DOHH2 (cell line): ENCODE measurements around the gene FOLR2.

Source experiments
- EZH2phosphoT487 ChIP-seq: fragments of 200-600 bp; sonication (generic); IDR thresholded peaks from 2 replicates; pipeline ENCODE4 v1.6.1; 2017; ENCODE audit warnings: borderline replicate concordance, mild to moderate bottlenecking, antibody characterized with exemption, low read length, moderate library complexity, mixed read lengths
- TF ChIP-seq, protein P1 (sequence below): fragments of 200-600 bp; sonication (generic); IDR thresholded peaks from one replicate; pipeline ENCODE4 v1.5.1; 2014; ENCODE audit warnings: antibody characterized with exemption, mild to moderate bottlenecking, low read depth, low read length; ENCODE audit not compliant: poor library complexity, severe bottlenecking

DNA sequence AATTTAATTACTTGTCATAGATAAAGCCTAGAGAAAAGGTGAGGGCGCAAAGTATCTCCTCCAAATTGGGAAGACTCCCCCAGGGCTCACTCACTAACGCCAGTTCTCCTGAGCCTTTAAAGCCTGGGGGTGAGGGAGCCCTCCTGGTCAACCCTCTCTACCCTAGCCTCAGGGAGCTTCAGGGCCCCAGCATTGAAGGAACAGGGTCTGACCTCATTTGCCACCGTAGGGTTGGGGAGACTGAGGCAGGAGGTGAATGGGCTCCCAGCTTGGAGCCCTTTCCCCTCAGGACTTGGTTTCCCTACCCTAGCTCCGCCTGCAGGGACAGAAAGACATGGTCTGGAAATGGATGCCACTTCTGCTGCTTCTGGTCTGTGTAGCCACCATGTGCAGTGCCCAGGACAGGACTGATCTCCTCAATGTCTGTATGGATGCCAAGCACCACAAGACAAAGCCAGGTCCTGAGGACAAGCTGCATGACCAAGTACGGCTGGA, 1.7 kb downstream of the FOLR2 start:
- TF ChIP-seq, protein P1, sequence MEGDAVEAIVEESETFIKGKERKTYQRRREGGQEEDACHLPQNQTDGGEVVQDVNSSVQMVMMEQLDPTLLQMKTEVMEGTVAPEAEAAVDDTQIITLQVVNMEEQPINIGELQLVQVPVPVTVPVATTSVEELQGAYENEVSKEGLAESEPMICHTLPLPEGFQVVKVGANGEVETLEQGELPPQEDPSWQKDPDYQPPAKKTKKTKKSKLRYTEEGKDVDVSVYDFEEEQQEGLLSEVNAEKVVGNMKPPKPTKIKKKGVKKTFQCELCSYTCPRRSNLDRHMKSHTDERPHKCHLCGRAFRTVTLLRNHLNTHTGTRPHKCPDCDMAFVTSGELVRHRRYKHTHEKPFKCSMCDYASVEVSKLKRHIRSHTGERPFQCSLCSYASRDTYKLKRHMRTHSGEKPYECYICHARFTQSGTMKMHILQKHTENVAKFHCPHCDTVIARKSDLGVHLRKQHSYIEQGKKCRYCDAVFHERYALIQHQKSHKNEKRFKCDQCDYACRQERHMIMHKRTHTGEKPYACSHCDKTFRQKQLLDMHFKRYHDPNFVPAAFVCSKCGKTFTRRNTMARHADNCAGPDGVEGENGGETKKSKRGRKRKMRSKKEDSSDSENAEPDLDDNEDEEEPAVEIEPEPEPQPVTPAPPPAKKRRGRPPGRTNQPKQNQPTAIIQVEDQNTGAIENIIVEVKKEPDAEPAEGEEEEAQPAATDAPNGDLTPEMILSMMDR: no peak
- no peak for TF ChIP-seq EZH2phosphoT487
